ENCODE data around the gene TOP2B.

TOP2B gene

GRCh38 chr3:25555695-25556437 lies 108.8 kb downstream of the TOP2B start:
- no peak for DNase-seq

- no peak for DNase-seq
Observed at GRCh38 chr3:25554376-25554775, 110.3 kb downstream of the TOP2B start.

GRCh38 chr3:25552251-25552650 lies 112.5 kb downstream of the TOP2B start:
- DNase-seq = no peak

- no peak for DNase-seq
Observed at GRCh38 chr3:25548836-25549235, 115.9 kb downstream of the TOP2B start.

DNA sequence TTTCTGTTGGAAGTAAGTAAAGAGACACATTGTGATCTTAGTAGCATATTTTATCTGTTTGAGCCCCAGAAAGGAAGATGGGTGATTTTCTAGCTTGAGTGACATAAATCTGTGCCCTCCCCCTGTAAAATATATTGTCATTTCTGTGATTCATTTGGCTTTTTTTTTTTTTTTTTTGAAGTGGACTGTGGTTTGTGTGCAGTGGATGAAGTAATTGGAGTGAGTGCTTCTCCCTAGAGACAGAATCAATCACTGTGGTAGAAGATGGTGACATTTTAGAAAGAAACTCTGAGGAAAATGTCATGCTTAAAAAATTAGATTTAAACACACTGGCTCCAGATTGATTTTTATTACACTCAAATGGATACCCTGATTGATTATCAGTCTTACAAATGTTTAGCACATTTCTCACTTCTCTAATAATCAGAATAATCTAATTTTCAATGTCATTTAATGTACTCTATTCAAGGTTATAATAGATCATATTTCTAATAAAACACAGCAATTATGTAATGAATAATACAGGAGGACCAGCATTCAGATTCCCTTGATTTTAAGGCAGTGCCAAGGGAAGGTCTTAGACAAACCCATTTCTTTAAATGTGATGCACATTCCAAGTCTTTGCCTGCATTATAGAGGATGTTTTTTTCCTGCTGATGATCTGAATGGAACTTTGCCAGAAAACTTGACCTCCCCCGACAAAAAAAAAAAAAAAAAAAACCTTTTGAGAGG lies 116.6 kb downstream of the TOP2B start:
- DNase-seq = no peak
